Islet precursor cell (in vitro differentiated cells): ENCODE measurements around the gene LPGAT1.
"Not testable (repeated sequence)": the region's sequence is repeated elsewhere in the genome, so short reads cannot be mapped to it uniquely, and the experiment has no call there.

Experiments used
- DNase-seq: peaks from one replicate; pipeline ENCODE4 v3.0.0-alpha.2; 2018

The LPGAT1 gene

GRCh38 chr1:211830328-211831142 is at the start of gene LPGAT1:
LPGAT1 (minus strand) TSS chr1:211830763; CDS start chr1:211829296, 1,467 bp downstream.
- peak; percentile 87 for DNase-seq

GRCh38 chr1:211879475-211879874 is 48.9 kb upstream of the LPGAT1 start:
- no peak for DNase-seq

- DNase-seq = no peak
These were observed 46.5 kb upstream of the LPGAT1 start for GRCh38 chr1:211876851-211877590.

GRCh38 chr1:211875541-211875940 is 45.0 kb upstream of the LPGAT1 start:
- DNase-seq = no peak

- no peak for DNase-seq
These were observed 44.2 kb upstream of the LPGAT1 start for GRCh38 chr1:211874521-211875347.

GRCh38 chr1:211873731-211874130 is 43.2 kb upstream of the LPGAT1 start:
- not testable (repeated sequence) for DNase-seq

- no peak for DNase-seq
These were observed 39.6 kb upstream of the LPGAT1 start for GRCh38 chr1:211870156-211870555.

GRCh38 chr1:211865180-211865579 is 34.6 kb upstream of the LPGAT1 start:
- DNase-seq = no peak

- DNase-seq = no peak
These were observed 28.8 kb upstream of the LPGAT1 start for GRCh38 chr1:211859405-211859804.

GRCh38 chr1:211851174-211851573 is 20.6 kb upstream of the LPGAT1 start:
- DNase-seq = no peak

GRCh38 chr1:211843507-211844298 is 13.1 kb upstream of the LPGAT1 start:
- no peak for DNase-seq

GRCh38 chr1:211843018-211843417 is 12.5 kb upstream of the LPGAT1 start:
- no peak for DNase-seq

GRCh38 chr1:211842518-211842917 is 12.0 kb upstream of the LPGAT1 start:
- DNase-seq = no peak

GRCh38 chr1:211839106-211839505 is 8.5 kb upstream of the LPGAT1 start:
- no peak for DNase-seq

- DNase-seq = no peak
These were observed 2.7 kb upstream of the LPGAT1 start for GRCh38 chr1:211833174-211833820.

GRCh38 chr1:211832661-211833060 is 2.1 kb upstream of the LPGAT1 start:
- DNase-seq = no peak

- no peak for DNase-seq
These were observed 1.2 kb upstream of the LPGAT1 start for GRCh38 chr1:211831558-211832323.

GRCh38 chr1:211830055-211830327 is 572 bp downstream of the LPGAT1 start:
- DNase-seq = no peak

- peak; percentile 76 for DNase-seq
These were observed 1.1 kb downstream of the LPGAT1 start for GRCh38 chr1:211829343-211830054.

- DNase-seq = no peak
These were observed 1.8 kb downstream of the LPGAT1 start for GRCh38 chr1:211828584-211829342.
